Stomach (tissue), 4 donors: ENCODE results near the gene COIL.

Experiments
- CTCF ChIP-seq, 7 experiments: fragments of 450-650 bp in 4 of 7; fragments of 200-600 bp in 3 of 7; sonication (generic) in 3 of 7; IDR thresholded peaks; one replicate each; pipeline ENCODE4 v1.5.1; 2016 to 2019; ENCODE audit warnings: antibody characterized with exemption in 7 of 7, control low read depth in 2 of 7, mild to moderate bottlenecking in 1 of 7
- EP300 ChIP-seq: sonication (generic); formaldehyde crosslinking; IDR thresholded peaks from one replicate; pipeline ENCODE4 v1.6.1; 2017; ENCODE audit warnings: antibody characterized with exemption
- POLR2A ChIP-seq, 4 donors: fragments of 450-650 bp; IDR thresholded peaks; one replicate each; pipeline ENCODE4 v1.6.1; 2016; ENCODE audit warnings: antibody characterized with exemption in 4 of 4, control low read depth in 2 of 4, mild to moderate bottlenecking in 1 of 4, moderate library complexity in 1 of 4
- POLR2AphosphoS5 ChIP-seq, 3 donors: sonication (generic); formaldehyde crosslinking; IDR thresholded peaks; one replicate each; pipeline ENCODE4 v1.6.1; 2016; ENCODE audit warnings: antibody characterized with exemption in 3 of 3

DNA sequence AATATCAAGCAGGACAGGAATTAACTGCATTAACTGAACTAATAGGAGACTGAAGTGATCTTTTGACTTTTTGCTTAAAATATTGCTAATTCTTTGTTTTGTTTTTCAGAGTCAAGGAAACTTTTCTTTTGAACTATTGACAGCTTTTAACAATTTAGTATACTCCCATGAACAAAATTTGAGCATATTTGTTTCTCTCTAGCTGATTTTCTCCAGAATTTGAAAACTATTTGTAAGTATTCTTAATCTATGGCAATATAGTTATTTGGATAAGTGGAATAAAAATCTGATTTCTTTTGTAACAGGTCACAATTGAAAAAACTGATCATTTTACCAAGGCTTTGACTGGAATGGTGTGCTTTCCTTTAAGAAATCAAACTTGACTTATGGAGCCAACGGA, 10.1 kb upstream of the COIL start:
- TF ChIP-seq POLR2AphosphoS5 (IDR thresholded peaks at IDR 0.05) (no peak), CTCF (IDR thresholded peaks at IDR 0.05) (no peak), POLR2A (IDR thresholded peaks at IDR 0.05) (no peak), EP300 (no peak)
